HEK293T (cell line): ENCODE data around the gene PGAP3.

Source experiments
- CTCF ChIA-PET: fragments of 350-600 bp; formaldehyde crosslinking; extraction: SDS; loops from one replicate; lab custom pipeline; 2021; ENCODE audit warnings: antibody characterized with exemption, inconsistent platforms; lab: Yijun Ruan, JAX
- POLR2A ChIA-PET: fragments of 350-600 bp; formaldehyde crosslinking; extraction: SDS; loops from one replicate; lab custom pipeline; 2020; ENCODE audit warnings: antibody characterized with exemption, inconsistent platforms; lab: Yijun Ruan, JAX
- DNase-seq: peaks from one replicate; pipeline ENCODE4 v3.0.0; 2012; ENCODE audit warnings: mixed read lengths; ENCODE audit errors: extremely low spot score
- ARNT ChIP-seq: fragments of 450-650 bp; IDR thresholded peaks from 2 replicates; pipeline ENCODE4 v1.6.1; 2017; ENCODE audit warnings: mild to moderate bottlenecking
- BHLHE40 ChIP-seq: fragments of 450-650 bp; IDR thresholded peaks from 2 replicates; pipeline ENCODE4 v1.6.1; 2016; ENCODE audit warnings: mild to moderate bottlenecking, moderate library complexity, borderline replicate concordance
- CTBP1 ChIP-seq: fragments of 450-650 bp; IDR thresholded peaks from 2 replicates; pipeline ENCODE4 v1.6.1; 2016; ENCODE audit warnings: borderline replicate concordance
- ELF4 ChIP-seq: fragments of 450-650 bp; IDR thresholded peaks from 2 replicates; pipeline ENCODE4 v1.6.1; 2017; ENCODE audit warnings: antibody characterized with exemption
- FOXA1 ChIP-seq: fragments of 450-650 bp; IDR thresholded peaks from 2 replicates; pipeline ENCODE4 v1.6.1; 2016; ENCODE audit warnings: mild to moderate bottlenecking
- FOXK2 ChIP-seq: fragments of 450-650 bp; IDR thresholded peaks from 2 replicates; pipeline ENCODE4 v1.6.1; 2016; ENCODE audit warnings: mild to moderate bottlenecking
- FOXM1 ChIP-seq: fragments of 450-650 bp; IDR thresholded peaks from 2 replicates; pipeline ENCODE4 v1.6.1; 2017; ENCODE audit warnings: mild to moderate bottlenecking, borderline replicate concordance
- HDGF ChIP-seq: fragments of 450-650 bp; IDR thresholded peaks from 2 replicates; pipeline ENCODE4 v1.6.1; 2017; ENCODE audit warnings: antibody characterized with exemption, borderline replicate concordance
- L3MBTL2 ChIP-seq: fragments of 450-650 bp; conservative IDR thresholded peaks from 2 replicates; pipeline ENCODE4 v1.6.1; 2016; ENCODE audit warnings: mild to moderate bottlenecking
- LEF1 ChIP-seq: fragments of 450-650 bp; IDR thresholded peaks from 2 replicates; pipeline ENCODE4 v1.6.1; 2017; ENCODE audit warnings: mild to moderate bottlenecking, borderline replicate concordance
- NFRKB ChIP-seq: fragments of 450-650 bp; IDR thresholded peaks from 2 replicates; pipeline ENCODE4 v1.6.1; 2016; ENCODE audit warnings: mild to moderate bottlenecking, moderate library complexity
- PKNOX1 ChIP-seq: fragments of 450-650 bp; IDR thresholded peaks from 2 replicates; pipeline ENCODE4 v1.6.1; 2016
- SP1 ChIP-seq: fragments of 450-650 bp; IDR thresholded peaks from 2 replicates; pipeline ENCODE4 v1.6.1; 2017
- SUZ12 ChIP-seq: fragments of 450-650 bp; IDR thresholded peaks from 2 replicates; pipeline ENCODE4 v1.6.1; 2016; ENCODE audit warnings: mild to moderate bottlenecking
- TARDBP ChIP-seq: fragments of 450-650 bp; IDR thresholded peaks from 2 replicates; pipeline ENCODE4 v1.6.1; 2016
- ZNF384 ChIP-seq: fragments of 450-650 bp; IDR thresholded peaks from 2 replicates; pipeline ENCODE4 v1.6.1; 2016

Gene PGAP3

DNA sequence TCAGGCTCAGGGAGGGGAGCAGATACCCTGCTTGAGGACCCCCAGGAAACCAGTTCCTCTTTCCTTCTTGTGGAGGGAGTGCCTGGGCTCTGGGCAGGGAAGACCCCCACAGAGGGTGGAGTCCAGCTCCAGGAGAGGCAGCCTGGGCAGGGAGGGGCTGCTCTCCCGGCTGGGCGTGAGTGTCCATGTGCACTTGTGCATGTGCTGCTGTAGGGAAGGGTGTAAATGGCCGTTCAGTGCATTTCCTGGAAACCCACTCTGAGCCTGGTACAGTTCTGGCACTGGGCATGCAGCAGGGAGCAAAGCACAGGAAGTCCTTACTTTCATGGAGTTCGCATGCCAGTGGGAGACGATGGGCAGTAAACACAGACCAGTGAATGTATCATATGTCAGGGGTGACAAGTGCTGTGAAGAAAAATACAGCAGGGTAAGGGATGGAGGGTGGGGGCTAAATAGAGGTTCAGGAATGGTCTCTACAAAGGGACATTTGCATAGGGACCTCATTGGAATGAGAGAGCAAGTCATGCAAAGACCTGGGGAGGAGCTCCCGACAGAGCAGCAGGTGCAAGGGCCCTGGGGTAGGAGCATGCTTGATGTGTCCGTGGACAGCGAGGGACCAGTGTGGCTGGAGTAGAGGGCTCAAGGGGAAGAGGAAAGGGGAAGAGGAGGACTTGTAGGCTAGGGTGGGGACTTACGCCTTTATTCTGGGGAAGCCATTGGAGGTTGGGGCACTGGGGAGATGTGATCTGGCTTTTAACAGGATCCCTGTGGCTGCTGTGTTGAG lies 45.4 kb downstream of the PGAP3 start:
- POLR2A ChIA-PET: no interaction called here
- CTCF ChIA-PET: interaction anchor here (5.7 kb wide), 1 partner anchor 11 kb away, joined by 39 read pairs; no protein-coding TSS in a partner anchor
- no peak for DNase-seq
- no peak for TF ChIP-seq L3MBTL2
- TF ChIP-seq LEF1: no peak
- TF ChIP-seq HDGF: no peak
- no peak for TF ChIP-seq ELF4
- TF ChIP-seq CTBP1: no peak
- no peak for TF ChIP-seq ARNT
- no peak for TF ChIP-seq TARDBP
- TF ChIP-seq ZNF384: no peak
- TF ChIP-seq NFRKB: no peak
- TF ChIP-seq FOXM1: no peak
- no peak for TF ChIP-seq SUZ12

- CTCF ChIA-PET: interaction anchor here (5.7 kb wide), 1 partner anchor 12 kb away, joined by 39 read pairs; no protein-coding TSS in a partner anchor
Measured at GRCh38 chr17:39641883-39642282, 46.0 kb downstream of the PGAP3 start.

GRCh38 chr17:39641097-39641496 lies 46.8 kb downstream of the PGAP3 start:
- DNase-seq: no peak
- ChIA-PET POLR2A (no interaction called here), CTCF (interaction anchor here (5.7 kb wide), 1 partner anchor 13 kb away, joined by 39 read pairs; no protein-coding TSS in a partner anchor)
- no peak for TF ChIP-seq NFRKB
- TF ChIP-seq L3MBTL2: no peak
- TF ChIP-seq PKNOX1: no peak
- TF ChIP-seq ARNT: no peak
- no peak for TF ChIP-seq TARDBP
- TF ChIP-seq ZNF384: no peak
- no peak for TF ChIP-seq CTBP1
- TF ChIP-seq LEF1: no peak
- TF ChIP-seq HDGF: no peak
- no peak for TF ChIP-seq ELF4
- no peak for TF ChIP-seq SUZ12
- no peak for TF ChIP-seq FOXM1
- no peak for TF ChIP-seq BHLHE40
- no peak for TF ChIP-seq FOXK2
- TF ChIP-seq SP1: no peak
- no peak for TF ChIP-seq FOXA1

More at GRCh38 chr17:39641883-39642282, 46.0 kb downstream of the PGAP3 start:
- POLR2A ChIA-PET: no interaction called here
- DNase-seq: no peak
- TF ChIP-seq FOXA1 (no peak), FOXK2 (no peak), SP1 (no peak)

GRCh38 chr17:39640591-39641031 lies 47.2 kb downstream of the PGAP3 start:
- TF ChIP-seq SUZ12: no peak
- no peak for TF ChIP-seq SP1
- TF ChIP-seq L3MBTL2: no peak
- no peak for TF ChIP-seq ZNF384
- no peak for TF ChIP-seq FOXM1
- no peak for TF ChIP-seq BHLHE40
- no peak for TF ChIP-seq TARDBP
- TF ChIP-seq ELF4: no peak
- TF ChIP-seq FOXA1: no peak
- TF ChIP-seq PKNOX1: no peak
- no peak for TF ChIP-seq LEF1
- TF ChIP-seq FOXK2: no peak
- TF ChIP-seq CTBP1: no peak
- no peak for TF ChIP-seq NFRKB
- no peak for TF ChIP-seq HDGF
- no peak for TF ChIP-seq ARNT
- ChIA-PET POLR2A (no interaction called here), CTCF (interaction anchor here (1.1 to 1.9 kb wide), 2 partner anchors 14 to 20 kb away, joined by 5 to 7 read pairs; no protein-coding TSS in a partner anchor)
- DNase-seq: no peak

DNA sequence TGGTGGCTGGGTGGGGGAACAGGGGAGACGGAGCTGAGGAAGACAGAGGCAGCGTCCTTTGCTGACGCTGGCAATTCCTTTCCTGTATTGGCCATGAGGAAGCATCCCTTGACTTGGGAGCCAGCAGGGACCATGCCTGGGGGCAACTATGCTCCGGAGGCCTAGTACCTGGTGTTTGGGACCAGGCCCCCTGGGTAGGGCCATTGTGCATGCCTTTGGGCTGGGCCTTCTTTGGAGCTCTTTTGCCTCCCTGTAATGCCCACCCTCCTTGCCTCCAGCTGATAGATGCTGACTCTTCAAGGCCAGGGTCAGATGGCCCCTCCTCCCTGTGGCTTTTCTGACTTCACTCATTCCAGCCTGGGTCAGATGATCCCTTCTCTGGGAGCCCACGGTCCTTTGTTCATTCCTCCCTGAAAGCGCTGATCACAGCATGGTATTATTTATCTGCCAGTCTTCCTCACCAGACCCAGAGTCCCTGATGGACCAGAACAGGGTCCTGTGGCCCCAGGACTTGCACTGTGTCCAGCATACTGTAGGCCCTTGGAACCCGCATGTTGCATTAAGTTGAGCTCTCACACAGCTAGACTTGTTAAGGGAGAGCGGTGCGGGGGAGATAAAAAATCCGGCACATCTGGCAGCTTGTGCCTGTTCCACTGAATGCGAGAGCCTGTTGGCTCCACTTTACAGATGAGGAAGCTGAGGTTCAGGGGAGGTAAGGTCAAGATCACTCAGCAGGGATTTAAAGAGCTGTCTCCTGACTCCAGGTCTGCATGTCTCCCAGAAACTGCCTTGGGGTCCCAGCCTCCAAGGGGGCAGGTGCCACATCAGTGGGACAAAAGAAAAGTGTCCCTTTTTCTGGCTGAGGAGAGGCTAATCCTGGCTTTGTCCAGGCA lies 48.0 kb downstream of the PGAP3 start:
- TF ChIP-seq L3MBTL2 (no peak), LEF1 (no peak), ELF4 (no peak), SP1 (no peak), FOXA1 (no peak), CTBP1 (no peak), ZNF384 (no peak), ARNT (no peak), TARDBP (no peak), FOXK2 (no peak), PKNOX1 (no peak), BHLHE40 (no peak), NFRKB (no peak), HDGF (no peak), SUZ12 (no peak), FOXM1 (no peak)
- ChIA-PET CTCF (interaction anchor here (1.1 to 1.9 kb wide), 2 partner anchors 14 to 19 kb away, joined by 5 to 7 read pairs; no protein-coding TSS in a partner anchor), POLR2A (no interaction called here)
- DNase-seq: no peak
